SH-SY5Y (cell line): Measurements from ENCODE around the gene FOXN3.

Source experiments
- GATA2 ChIP-seq: IDR thresholded peaks from 2 replicates; pipeline ENCODE4 v1.6.1; 2011; ENCODE audit warnings: mild to moderate bottlenecking, low read depth, low read length
- GATA3 ChIP-seq: IDR thresholded peaks from 2 replicates; pipeline ENCODE4 v1.6.1; 2011; ENCODE audit warnings: low read depth, mild to moderate bottlenecking, low read length, moderate library complexity

The FOXN3 gene

DNA sequence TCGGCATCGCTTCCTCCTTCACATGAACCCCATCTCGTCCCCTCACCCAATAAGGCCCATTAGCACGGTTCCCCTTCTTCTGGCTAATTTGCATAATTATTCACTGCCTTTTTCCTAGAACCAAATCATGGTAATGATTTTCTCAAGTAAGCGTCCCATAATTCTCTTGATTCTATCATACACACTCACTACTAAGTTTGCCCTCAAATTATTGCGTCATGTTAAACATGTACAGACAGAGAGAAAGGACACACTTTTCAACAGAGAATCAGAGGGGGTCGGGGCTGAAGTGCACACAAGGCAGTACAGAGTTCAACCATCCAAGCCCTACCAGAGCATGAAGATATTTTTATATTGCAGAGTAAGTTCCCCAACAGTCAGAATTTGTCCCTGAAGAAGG is 256.6 kb downstream of the FOXN3 start:
- no peak for TF ChIP-seq GATA2
- no peak for TF ChIP-seq GATA3

DNA sequence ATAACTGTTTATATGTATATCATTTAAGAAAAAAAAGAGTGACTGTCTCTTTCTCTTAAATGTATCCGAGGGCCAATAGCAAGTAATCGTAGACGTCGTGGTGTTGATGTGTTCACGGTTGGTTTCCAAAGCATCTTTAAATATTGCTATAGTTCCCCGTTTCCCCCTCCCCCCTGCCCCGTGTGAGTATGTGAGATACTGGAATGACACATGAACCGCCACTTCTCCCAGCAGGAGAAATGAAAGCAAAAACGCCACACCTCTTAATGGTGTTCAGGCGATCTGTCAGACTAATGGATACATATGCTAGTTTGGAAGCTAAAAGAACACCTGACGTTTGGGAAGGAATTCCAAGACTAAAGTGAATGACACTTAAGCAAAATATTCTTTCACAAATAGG is 258.3 kb downstream of the FOXN3 start:
- TF ChIP-seq GATA2 (no peak), GATA3 (no peak)

DNA sequence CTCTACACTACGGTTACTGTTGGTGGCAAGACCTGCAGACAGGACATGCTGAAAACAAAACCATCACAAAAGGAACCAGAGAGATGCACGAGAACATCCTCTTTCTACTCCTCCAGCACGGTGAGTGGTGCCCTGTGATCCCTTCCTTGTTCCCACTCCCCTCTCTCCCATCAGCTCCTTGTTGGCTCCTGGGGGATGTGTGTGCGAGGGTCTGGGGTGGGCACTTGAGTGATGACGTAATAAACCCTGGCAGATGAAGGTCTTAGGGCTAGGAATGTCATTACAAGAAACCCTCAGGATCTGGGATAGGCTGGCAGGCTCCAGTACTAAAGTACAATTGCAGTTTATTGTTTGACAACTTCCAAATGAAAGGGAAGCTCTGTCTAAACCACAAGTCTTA is 261.5 kb downstream of the FOXN3 start:
- no peak for TF ChIP-seq GATA3
- TF ChIP-seq GATA2 = no peak

DNA sequence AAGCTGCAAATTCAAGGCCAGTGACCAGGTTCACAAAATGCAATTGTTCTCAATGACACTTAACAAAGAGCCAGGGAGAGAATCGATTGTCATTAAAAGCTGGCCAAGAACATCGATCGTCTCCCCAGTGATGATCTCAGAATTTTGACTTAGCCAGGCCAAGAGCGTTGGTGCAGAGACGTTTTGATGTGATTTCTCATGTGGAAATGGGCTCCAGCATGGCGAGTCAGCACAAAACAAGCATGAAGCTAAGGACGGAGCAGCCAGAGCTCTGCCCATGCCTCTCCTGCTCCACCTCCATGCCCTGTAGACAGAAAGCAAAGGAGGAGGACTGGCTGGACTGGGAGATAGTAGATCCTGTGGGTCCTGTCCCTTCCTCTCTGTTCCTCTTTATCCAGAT is 270.8 kb downstream of the FOXN3 start:
- no peak for TF ChIP-seq GATA2
- TF ChIP-seq GATA3 = no peak

DNA sequence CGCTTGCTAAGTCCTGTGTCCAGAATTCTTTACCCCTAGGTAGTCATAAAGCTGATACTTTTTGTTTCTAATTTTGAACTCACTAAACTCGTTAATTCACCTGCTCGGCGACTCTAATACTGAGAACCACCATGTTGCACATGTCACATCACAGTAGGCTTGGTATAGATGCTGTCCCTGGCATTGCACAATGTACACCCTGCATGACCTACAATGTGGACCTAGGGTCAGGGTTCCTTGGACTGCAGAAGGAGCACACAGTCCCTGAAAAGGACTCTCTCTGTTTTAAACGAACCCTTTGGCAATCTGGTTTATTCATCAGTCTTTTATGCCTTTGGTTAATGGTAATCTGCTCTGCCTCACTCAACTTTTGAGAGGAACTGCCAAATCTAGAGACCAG is 272.4 kb downstream of the FOXN3 start:
- TF ChIP-seq GATA2 (no peak), GATA3 (no peak)

DNA sequence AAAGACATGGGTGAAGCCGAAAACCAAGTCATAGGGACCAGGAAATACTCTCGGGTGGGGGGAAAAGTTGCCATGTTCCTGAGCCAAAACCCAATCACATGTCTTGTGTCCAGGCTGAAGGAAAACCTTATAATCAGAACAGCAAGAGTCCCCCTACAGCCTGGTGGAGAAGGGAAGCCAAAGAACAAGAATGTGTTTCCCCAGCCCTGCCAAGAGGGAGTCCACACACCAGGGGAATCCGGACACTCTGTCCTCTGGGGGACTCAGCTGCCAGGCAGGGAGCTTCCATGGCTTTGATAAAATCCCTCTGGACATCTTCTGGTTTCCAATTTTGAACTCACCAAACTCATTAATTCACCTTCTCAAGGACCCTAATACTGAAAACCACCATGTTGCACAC is 273.0 kb downstream of the FOXN3 start:
- TF ChIP-seq GATA2 (no peak), GATA3 (no peak)

DNA sequence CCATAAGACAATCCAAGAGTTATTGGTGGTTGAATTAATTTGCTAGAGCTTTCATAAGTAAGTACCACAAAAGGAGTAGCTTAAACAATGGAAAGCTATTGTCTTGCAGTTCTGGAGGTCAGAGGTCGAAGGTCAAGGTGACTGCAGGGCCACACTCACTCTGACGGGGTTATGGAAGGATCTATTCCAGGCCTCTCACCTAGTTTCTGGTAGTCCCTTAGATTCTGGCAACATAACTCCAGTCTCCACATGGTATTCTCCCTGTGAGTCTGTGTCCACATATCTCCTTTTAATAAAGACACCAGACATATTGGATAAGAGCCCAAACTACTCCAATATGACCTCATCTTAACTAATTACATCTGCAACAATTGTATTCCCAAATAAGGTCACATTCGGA is 273.4 kb downstream of the FOXN3 start:
- no peak for TF ChIP-seq GATA2
- TF ChIP-seq GATA3 = no peak

DNA sequence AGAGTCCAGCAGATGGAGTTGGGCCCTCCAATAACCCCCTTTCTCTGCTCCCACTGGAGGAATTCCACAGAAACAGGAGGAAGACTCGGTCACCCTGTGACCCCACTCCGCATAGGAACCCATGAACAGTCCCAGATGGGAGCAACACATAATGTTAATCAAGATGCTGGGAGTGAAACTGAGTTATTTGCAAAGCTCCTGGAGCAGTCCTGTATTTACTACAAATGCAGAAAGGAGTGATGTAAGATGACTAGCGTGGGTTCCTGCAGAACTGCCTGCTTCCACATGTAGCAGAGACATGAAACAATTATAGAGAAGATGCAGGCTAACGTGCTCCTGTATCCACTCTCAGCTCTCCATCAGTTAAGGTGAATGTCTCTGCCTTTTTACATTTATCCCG is 274.7 kb downstream of the FOXN3 start:
- TF ChIP-seq GATA2 (no peak), GATA3 (no peak)

DNA sequence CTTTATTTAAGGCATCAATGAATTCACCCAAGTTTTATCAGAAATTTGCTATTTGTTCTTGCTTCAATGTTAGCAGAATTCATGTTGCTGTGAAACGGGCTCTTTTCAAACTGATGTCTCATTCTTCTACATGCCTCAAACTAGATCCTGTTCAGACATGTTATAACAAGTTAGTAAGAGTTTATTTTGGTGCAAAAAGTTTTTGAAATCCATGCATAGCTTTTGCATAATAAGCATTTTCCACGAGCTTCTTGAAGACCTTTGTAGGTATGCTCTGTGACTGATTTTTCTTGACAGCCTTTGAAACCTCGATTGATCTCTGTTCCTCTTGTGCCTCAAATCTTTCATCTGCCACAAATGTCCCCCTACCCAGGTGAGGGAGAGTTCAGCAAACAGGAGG is 275.2 kb downstream of the FOXN3 start:
- TF ChIP-seq GATA3 = no peak
- no peak for TF ChIP-seq GATA2

DNA sequence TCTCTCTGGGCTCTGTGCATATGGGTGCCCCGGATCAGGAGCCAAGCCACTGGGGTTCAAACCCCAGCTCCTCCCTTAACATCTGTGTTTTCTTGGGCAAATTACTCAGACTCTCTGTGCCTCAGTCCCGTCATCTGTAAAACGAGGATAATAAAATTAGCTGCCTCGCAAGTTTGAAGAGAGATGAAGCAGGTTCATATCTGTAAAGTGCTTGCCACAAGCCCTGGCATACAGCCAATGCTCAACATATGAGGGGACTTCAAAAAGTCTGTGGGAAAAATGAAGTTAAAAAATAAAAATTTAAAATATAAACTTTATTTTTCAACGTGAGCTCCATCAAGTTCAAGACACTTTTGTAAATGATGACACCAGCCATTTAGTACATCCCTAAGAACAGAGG is 276.7 kb downstream of the FOXN3 start:
- TF ChIP-seq GATA2 = no peak
- no peak for TF ChIP-seq GATA3

DNA sequence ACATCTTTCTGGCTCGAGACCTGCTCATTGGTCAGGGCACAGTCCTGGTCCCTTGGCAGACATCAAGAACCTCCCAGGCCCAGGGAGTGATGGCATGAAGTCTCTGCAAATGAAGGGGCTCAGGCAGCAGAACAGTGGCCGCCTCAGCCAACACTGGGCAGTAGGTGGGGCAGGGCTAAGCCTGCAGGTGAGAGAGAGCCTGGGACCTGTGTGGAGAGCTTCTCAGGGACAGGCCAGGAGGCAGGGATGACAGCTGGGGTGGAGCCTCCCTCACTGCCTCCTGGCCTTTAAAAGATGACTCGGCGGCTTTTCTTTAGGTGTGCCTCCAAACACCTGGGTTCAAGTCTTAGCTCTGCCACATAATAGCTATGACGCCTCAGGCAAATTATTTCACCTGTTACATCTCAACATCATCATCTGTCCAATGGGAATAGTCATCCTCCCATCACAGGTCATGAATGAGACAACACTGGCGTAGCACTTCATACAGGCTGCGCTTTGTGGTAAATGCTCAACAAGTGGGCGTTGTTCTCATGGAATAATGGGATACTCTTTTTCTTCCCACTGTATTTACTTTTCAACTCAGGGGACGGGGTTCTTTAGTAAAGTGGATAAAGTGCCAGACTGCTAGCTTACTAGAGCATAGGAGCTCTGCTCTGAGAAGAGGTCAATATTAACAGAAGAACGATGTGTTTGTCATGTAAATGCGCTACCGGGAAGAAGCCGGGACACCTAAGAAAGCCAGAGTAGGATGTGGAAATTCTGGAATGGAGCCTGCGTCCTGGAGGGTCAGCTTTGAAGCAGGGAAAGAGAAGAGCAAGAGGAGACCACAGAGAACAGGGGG is 277.4 kb downstream of the FOXN3 start:
- TF ChIP-seq GATA3 (no peak), GATA2 (no peak)

DNA sequence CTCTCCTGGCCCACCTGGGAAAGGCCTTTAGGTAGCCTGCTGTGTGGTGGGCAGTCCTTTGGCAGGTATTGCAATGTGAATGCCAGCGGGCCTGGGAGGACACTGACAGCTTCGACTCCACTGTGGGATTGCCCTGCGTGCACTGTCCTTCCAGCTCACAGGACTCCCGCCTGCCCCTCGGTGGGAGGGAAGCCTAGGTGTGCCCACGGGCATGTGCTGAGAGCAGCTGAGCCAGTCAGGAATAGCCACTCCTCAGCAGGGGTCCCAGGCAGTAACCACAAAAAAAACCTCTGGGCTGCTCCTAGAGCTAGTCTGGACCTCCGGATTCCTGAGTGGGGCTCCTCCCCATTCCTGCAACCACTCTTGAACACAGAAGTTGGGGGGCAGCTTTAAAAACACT is 278.2 kb downstream of the FOXN3 start:
- TF ChIP-seq GATA2 = no peak
- no peak for TF ChIP-seq GATA3

DNA sequence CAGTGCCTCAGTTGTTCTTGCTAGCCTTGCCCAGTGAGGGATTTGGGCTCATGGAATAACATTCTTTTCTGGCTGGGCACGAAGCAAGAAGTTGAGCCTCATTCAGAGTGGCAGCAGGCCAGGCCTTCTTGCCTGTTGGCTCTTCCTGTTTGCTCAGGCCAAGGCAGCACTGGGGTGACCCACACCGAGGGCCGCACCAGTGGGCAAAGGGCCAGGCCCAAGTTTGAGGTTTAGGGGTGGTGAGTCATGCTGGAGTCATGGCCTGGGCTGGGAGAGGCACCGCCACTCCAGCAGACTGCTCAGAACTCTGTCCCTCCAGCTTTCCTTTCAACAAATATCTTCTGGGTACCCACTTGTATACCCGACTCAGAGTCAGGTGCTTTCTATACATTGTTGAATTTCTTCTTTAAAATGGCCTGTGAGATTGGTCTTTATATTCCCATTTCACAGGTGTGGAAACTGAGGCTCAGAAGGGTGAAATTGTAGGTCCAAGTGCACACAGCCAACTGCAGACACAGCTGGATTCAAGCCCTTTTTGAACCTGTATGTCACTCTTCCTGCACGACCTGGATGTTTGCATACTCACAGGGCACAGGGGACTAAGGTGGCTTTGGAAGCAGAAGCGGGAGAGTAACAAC is 279.4 kb downstream of the FOXN3 start:
- TF ChIP-seq GATA3 = no peak
- no peak for TF ChIP-seq GATA2

DNA sequence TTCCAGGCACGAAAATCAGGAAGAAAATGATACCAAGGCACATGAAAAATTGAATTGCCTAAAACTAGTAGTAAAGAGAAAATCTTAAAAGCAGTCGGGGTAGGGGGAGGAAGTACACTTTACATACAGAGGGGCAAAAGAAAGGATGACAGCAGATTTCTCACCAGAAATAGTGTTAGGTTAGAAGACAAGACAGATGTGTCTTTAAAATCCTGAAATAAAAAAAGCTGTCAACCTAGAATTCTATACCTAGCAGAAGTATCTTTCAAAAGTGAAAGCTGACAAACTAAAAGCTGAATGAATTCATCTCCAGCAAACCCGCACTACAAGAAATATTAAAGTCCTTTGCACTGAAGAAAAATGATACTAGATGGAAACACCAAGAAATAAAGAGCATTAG is 280.4 kb downstream of the FOXN3 start:
- TF ChIP-seq GATA3 (no peak), GATA2 (no peak)

DNA sequence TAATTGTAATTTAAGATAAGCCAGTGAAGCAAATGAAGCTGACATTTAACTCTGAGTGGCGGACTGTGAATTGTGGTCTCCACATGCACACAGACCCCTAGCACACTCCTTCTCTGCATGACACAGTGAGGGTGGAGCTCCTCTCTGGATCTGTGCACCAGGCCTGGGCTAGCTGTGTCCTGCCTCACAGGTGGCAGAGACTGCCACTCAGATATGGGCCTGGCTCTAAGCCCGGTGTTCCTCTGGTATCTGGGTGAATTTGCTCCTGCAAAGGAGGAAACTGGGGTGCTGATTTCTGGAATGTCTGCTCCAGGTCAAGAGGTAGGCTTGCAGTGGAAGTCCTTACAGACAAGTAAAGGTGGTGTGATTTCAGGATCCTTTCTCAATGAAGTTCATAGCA is 282.4 kb downstream of the FOXN3 start:
- TF ChIP-seq GATA3 = no peak
- no peak for TF ChIP-seq GATA2
